Neutrophil (primary cell): Measurements from ENCODE around the gene DENND10.
"Not testable (repeated sequence)": the region's sequence is repeated elsewhere in the genome, so short reads cannot be mapped to it uniquely, and the experiment has no call there.

Source experiments
- H3K27ac ChIP-seq: fragments of 200-600 bp; sonication (generic); 2 replicates; pipeline ENCODE4 v1.5.1; 2016; ENCODE audit warnings: mild to moderate bottlenecking, moderate library complexity
- H3K27me3 ChIP-seq: fragments of 200-600 bp; sonication (generic); 2 replicates; pipeline ENCODE4 v1.6.0; 2016; ENCODE audit warnings: mild to moderate bottlenecking
- H3K36me3 ChIP-seq: fragments of 200-600 bp; sonication (generic); 2 replicates; pipeline ENCODE4 v1.5.1; 2017
- H3K4me1 ChIP-seq, 2 experiments: fragments of 200-600 bp in 1 of 2; sonication (generic) in 1 of 2; 1 replicate in 1 of 2; 2 replicates in 1 of 2; pipeline versions ENCODE4 v1.5.1 to v1.6.1; 2013 to 2016; ENCODE audit warnings: low read depth in 1 of 2, low read length in 1 of 2, mild to moderate bottlenecking in 1 of 2, moderate library complexity in 1 of 2; ENCODE audit not compliant: control insufficient read depth in 1 of 2, insufficient read depth in 1 of 2
- H3K4me3 ChIP-seq, 2 experiments: fragments of 200-600 bp in 1 of 2; sonication (generic) in 1 of 2; 1 replicate in 1 of 2; 2 replicates in 1 of 2; pipeline ENCODE4 v1.5.1; 2013 to 2016; ENCODE audit warnings: low read depth in 1 of 2, low read length in 1 of 2, mild to moderate bottlenecking in 1 of 2, moderate library complexity in 1 of 2
- H3K9me3 ChIP-seq: fragments of 200-600 bp; sonication (generic); 2 replicates; pipeline ENCODE4 v1.5.1; 2016
- CTCF ChIP-seq: fragments of 200-600 bp; sonication (generic); IDR thresholded peaks from 2 replicates; pipeline ENCODE4 v1.5.1; 2016; ENCODE audit warnings: antibody characterized with exemption

DENND10 gene

GRCh38 chr10:119090968-119091367, 12.9 kb upstream of the DENND10 start:
- H3K27ac ChIP-seq: no peak overlapping the region
- no peaks in the 10 kb centered on the region for H3K36me3 ChIP-seq
- no peak overlapping the region for H3K4me3 ChIP-seq
- no peaks in the 10 kb centered on the region for H3K27me3 ChIP-seq
- no peaks in the 10 kb centered on the region for H3K4me1 ChIP-seq
- H3K9me3 ChIP-seq: no peaks in the 10 kb centered on the region
- TF ChIP-seq CTCF: no peak

- Histone ChIP-seq H3K36me3 (no peaks in the 10 kb centered on the region), H3K9me3 (no peaks in the 10 kb centered on the region), H3K27ac (no peak overlapping the region), H3K4me1 (peaks cover 5 to 15% of the 10 kb centered on the region in 2 experiments), H3K4me3 (no peak overlapping the region), H3K27me3 (no peaks in the 10 kb centered on the region)
- no peak for TF ChIP-seq CTCF
These were observed 8.3 kb upstream of the DENND10 start for GRCh38 chr10:119095640-119096039.

- H3K4me3 ChIP-seq, H3K27ac ChIP-seq, H3K36me3 ChIP-seq, H3K9me3 ChIP-seq, H3K27me3 ChIP-seq: not testable (repeated sequence)
- peaks cover 7 to 17% of the 10 kb centered on the region in 2 experiments for H3K4me1 ChIP-seq
These were observed 7.1 kb upstream of the DENND10 start for GRCh38 chr10:119096641-119097415.

GRCh38 chr10:119098576-119098975, 5.3 kb upstream of the DENND10 start:
- no peak overlapping the region for H3K4me3 ChIP-seq
- TF ChIP-seq CTCF: no peak
- no peaks in the 10 kb centered on the region for H3K9me3 ChIP-seq
- no peaks in the 10 kb centered on the region for H3K27me3 ChIP-seq
- peaks cover 7 to 17% of the 10 kb centered on the region in 2 experiments for H3K4me1 ChIP-seq
- H3K36me3 ChIP-seq: no peaks in the 10 kb centered on the region
- H3K27ac ChIP-seq: no peak overlapping the region

GRCh38 chr10:119100434-119101238, 3.3 kb upstream of the DENND10 start:
- Histone ChIP-seq H3K36me3 (no peaks in the 10 kb centered on the region), H3K27me3 (no peaks in the 10 kb centered on the region), H3K4me1 (peaks cover 18 to 28% of the 10 kb centered on the region in 2 experiments), H3K9me3 (no peaks in the 10 kb centered on the region), H3K4me3 (no peak overlapping the region), H3K27ac (peak overlapping the region; percentile 52)
- no peak for TF ChIP-seq CTCF
